Mesothelial cell of epicardium (in vitro differentiated cells): ENCODE results near the gene MTUS2. TPM values are rescaled to one million over a fixed set of nuclear protein-coding genes. Genes with fewer than 3 reads are reported as not detected.

Experiments
- DNase-seq, 2 experiments: peaks; one replicate each; pipeline ENCODE4 v3.0.0; 2021; ENCODE audit warnings: low spot score in 2 of 2; ENCODE audit not compliant: unreplicated experiment in 2 of 2
- H3K27ac Mint-ChIP-seq: 2 replicates; pipeline ENCODE4 v1.8.0; 2021; ENCODE audit warnings: mixed read lengths
- H3K27me3 Mint-ChIP-seq: 2 replicates; pipeline ENCODE4 v1.8.0; 2021; ENCODE audit warnings: low read depth, mixed read lengths
- H3K36me3 Mint-ChIP-seq: 2 replicates; pipeline ENCODE4 v1.8.0; 2021; ENCODE audit warnings: mixed read lengths
- H3K4me1 Mint-ChIP-seq: 2 replicates; pipeline ENCODE4 v1.8.0; 2021; ENCODE audit warnings: mixed read lengths
- H3K4me3 Mint-ChIP-seq: 2 replicates; pipeline ENCODE4 v1.8.0; 2021; ENCODE audit warnings: mild to moderate bottlenecking, moderate library complexity, mixed read lengths
- H3K9me3 Mint-ChIP-seq: 2 replicates; pipeline ENCODE4 v1.8.0; 2021; ENCODE audit warnings: mixed read lengths
- CTCF ChIP-seq: fragments of 200-600 bp; sonication (generic); IDR thresholded peaks from one replicate; pipeline ENCODE4 v1.5.0; 2021; ENCODE audit warnings: antibody characterized with exemption; ENCODE audit not compliant: unreplicated experiment
- total RNA-seq: library from RNA; stranded (reverse); gene quantifications from 3 replicates; pipeline ENCODE4 v1.2.1, GENCODE V29; 2021

MTUS2 gene
- total RNA-seq, 1 donor from 2014 or later: 1.4 TPM

- Mint-ChIP-seq H3K36me3 (peaks cover 7% of the 10 kb centered on the region), H3K4me3 (no peak overlapping the region), H3K9me3 (no peaks in the 10 kb centered on the region), H3K27ac (no peak overlapping the region), H3K27me3 (no peaks in the 10 kb centered on the region), H3K4me1 (peaks cover 16% of the 10 kb centered on the region)
- no peak for TF ChIP-seq CTCF
- no peak for DNase-seq
Measured at GRCh38 chr13:29530901-29531300, 710.8 kb downstream of the MTUS2 start.

- peaks cover 16% of the 10 kb centered on the region for H3K4me1 Mint-ChIP-seq
- DNase-seq: no peak
- H3K36me3 Mint-ChIP-seq: peaks cover 7% of the 10 kb centered on the region
- no peaks in the 10 kb centered on the region for H3K27me3 Mint-ChIP-seq
- no peak overlapping the region for H3K4me3 Mint-ChIP-seq
- H3K27ac Mint-ChIP-seq: no peak overlapping the region
- H3K9me3 Mint-ChIP-seq: no peaks in the 10 kb centered on the region
- TF ChIP-seq CTCF: no peak
Measured at GRCh38 chr13:29532116-29532515, 712.0 kb downstream of the MTUS2 start.

- H3K4me3 Mint-ChIP-seq: no peak overlapping the region
- DNase-seq: no peak
- H3K27ac Mint-ChIP-seq: no peak overlapping the region
- no peaks in the 10 kb centered on the region for H3K27me3 Mint-ChIP-seq
- H3K4me1 Mint-ChIP-seq: peaks cover 17% of the 10 kb centered on the region
- TF ChIP-seq CTCF: no peak
- peaks cover 7% of the 10 kb centered on the region for H3K36me3 Mint-ChIP-seq
- no peaks in the 10 kb centered on the region for H3K9me3 Mint-ChIP-seq
Measured at GRCh38 chr13:29532821-29533220, 712.7 kb downstream of the MTUS2 start.

GRCh38 chr13:29534083-29534482 lies 713.9 kb downstream of the MTUS2 start:
- H3K27me3 Mint-ChIP-seq: no peaks in the 10 kb centered on the region
- H3K4me3 Mint-ChIP-seq: no peak overlapping the region
- H3K4me1 Mint-ChIP-seq: peaks cover 21% of the 10 kb centered on the region
- H3K9me3 Mint-ChIP-seq: no peaks in the 10 kb centered on the region
- no peak for TF ChIP-seq CTCF
- peaks cover 7% of the 10 kb centered on the region for H3K36me3 Mint-ChIP-seq
- no peak for DNase-seq
- no peak overlapping the region for H3K27ac Mint-ChIP-seq

- H3K4me1 Mint-ChIP-seq: peaks cover 26% of the 10 kb centered on the region
- H3K9me3 Mint-ChIP-seq: no peaks in the 10 kb centered on the region
- no peaks in the 10 kb centered on the region for H3K36me3 Mint-ChIP-seq
- DNase-seq: no peak
- no peak for TF ChIP-seq CTCF
- H3K4me3 Mint-ChIP-seq: no peak overlapping the region
- no peaks in the 10 kb centered on the region for H3K27me3 Mint-ChIP-seq
- no peak overlapping the region for H3K27ac Mint-ChIP-seq
Measured at GRCh38 chr13:29535663-29536655, 715.8 kb downstream of the MTUS2 start.
